ENCODE data around the gene PPCS. TPM values are rescaled to one million over a fixed set of nuclear protein-coding genes. Genes with fewer than 3 reads are reported as not detected.
"Not testable (repeated sequence)": the region's sequence is repeated elsewhere in the genome, so short reads cannot be mapped to it uniquely, and the experiment has no call there.

PPCS gene
- total RNA-seq, 1 donor from 2014 or later: 45.5 TPM

DNA sequence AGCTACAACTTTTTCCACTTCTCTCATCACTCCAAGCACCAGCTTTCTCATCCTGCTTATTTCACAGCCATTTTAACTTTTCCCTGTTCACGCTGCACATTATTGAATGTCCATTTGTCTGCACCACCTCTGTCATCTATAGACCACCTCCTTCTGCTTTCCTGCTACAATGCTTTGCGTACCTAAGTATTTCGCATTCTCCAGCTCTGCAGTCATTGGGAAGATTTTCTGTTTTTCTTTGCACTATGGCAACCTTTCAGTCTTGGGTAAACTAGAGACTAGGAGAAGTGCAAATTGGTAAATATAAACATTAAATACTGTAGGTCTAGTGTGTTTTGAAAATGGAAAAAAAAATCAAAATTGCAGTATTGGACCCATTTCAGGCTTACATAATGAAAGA, 7.6 kb downstream of the PPCS start:
- Mint-ChIP-seq H3K27ac (peak overlapping the region; percentile 80), H3K27me3 (no peaks in the 10 kb centered on the region), H3K9me3 (no peaks in the 10 kb centered on the region), H3K4me3 (peak overlapping the region; percentile 85), H3K4me1 (ENCODE audit: unreplicated experiment) (peaks cover 15% of the 10 kb centered on the region), H3K36me3 (peaks cover 7% of the 10 kb centered on the region)
- no peak for DNase-seq (ENCODE audit: extremely low spot score, unreplicated experiment)
- TF ChIP-seq, protein P1, sequence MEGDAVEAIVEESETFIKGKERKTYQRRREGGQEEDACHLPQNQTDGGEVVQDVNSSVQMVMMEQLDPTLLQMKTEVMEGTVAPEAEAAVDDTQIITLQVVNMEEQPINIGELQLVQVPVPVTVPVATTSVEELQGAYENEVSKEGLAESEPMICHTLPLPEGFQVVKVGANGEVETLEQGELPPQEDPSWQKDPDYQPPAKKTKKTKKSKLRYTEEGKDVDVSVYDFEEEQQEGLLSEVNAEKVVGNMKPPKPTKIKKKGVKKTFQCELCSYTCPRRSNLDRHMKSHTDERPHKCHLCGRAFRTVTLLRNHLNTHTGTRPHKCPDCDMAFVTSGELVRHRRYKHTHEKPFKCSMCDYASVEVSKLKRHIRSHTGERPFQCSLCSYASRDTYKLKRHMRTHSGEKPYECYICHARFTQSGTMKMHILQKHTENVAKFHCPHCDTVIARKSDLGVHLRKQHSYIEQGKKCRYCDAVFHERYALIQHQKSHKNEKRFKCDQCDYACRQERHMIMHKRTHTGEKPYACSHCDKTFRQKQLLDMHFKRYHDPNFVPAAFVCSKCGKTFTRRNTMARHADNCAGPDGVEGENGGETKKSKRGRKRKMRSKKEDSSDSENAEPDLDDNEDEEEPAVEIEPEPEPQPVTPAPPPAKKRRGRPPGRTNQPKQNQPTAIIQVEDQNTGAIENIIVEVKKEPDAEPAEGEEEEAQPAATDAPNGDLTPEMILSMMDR (conservative IDR thresholded peaks at IDR 0.05): no peak

- Mint-ChIP-seq H3K27me3 (no peaks in the 10 kb centered on the region), H3K9me3 (no peaks in the 10 kb centered on the region), H3K27ac (no peak overlapping the region), H3K4me3 (no peak overlapping the region), H3K36me3 (no peaks in the 10 kb centered on the region), H3K4me1 (ENCODE audit: unreplicated experiment) (peaks cover 11% of the 10 kb centered on the region)
- TF ChIP-seq, protein P1 (conservative IDR thresholded peaks at IDR 0.05): no peak
- no peak for DNase-seq (ENCODE audit: extremely low spot score, unreplicated experiment)
Observed at GRCh38 chr1:42466030-42466429, 9.7 kb downstream of the PPCS start.

GRCh38 chr1:42469727-42470126, 13.4 kb downstream of the PPCS start:
- H3K27me3 Mint-ChIP-seq: no peaks in the 10 kb centered on the region
- no peak overlapping the region for H3K27ac Mint-ChIP-seq
- no peak for DNase-seq (ENCODE audit: extremely low spot score, unreplicated experiment)

DNA sequence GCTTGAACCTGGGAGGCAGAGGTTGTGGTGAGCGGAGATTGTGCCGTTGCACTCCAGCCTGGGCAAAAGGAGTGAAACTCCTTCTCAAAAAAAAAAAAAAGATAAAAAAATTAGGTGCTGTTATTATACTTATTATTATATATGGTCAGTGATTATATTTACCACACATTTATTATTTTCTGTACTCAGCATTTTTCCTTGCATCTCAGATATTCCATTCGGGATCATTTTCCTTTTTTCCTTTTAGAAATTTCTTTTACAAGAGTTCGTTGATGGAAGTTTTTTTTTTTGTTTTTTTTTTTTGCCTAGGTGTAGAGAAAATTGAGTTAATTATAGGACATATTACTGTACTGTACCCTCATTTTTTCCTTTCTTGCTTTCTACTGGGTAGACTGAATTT, 20.3 kb downstream of the PPCS start:
- no peak overlapping the region for H3K27ac Mint-ChIP-seq
- TF ChIP-seq, protein P1 (conservative IDR thresholded peaks at IDR 0.05): no peak
- DNase-seq (ENCODE audit: extremely low spot score, unreplicated experiment): no peak
- H3K4me3 Mint-ChIP-seq: no peak overlapping the region
- no peaks in the 10 kb centered on the region for H3K4me1 Mint-ChIP-seq (ENCODE audit: unreplicated experiment)
- H3K36me3 Mint-ChIP-seq: peaks cover 9% of the 10 kb centered on the region
- H3K9me3 Mint-ChIP-seq: no peaks in the 10 kb centered on the region
- no peaks in the 10 kb centered on the region for H3K27me3 Mint-ChIP-seq

More at GRCh38 chr1:42469727-42470126, 13.4 kb downstream of the PPCS start:
- Mint-ChIP-seq H3K4me3 (no peak overlapping the region), H3K9me3 (no peaks in the 10 kb centered on the region), H3K36me3 (peaks cover 6% of the 10 kb centered on the region), H3K4me1 (ENCODE audit: unreplicated experiment) (no peaks in the 10 kb centered on the region)
- TF ChIP-seq, protein P1 (conservative IDR thresholded peaks at IDR 0.05): no peak

GRCh38 chr1:42477354-42477753, 21.0 kb downstream of the PPCS start:
- not testable (repeated sequence) for H3K4me3 Mint-ChIP-seq; H3K9me3 Mint-ChIP-seq; H3K27ac Mint-ChIP-seq; H3K27me3 Mint-ChIP-seq; DNase-seq (ENCODE audit: extremely low spot score, unreplicated experiment); H3K36me3 Mint-ChIP-seq; H3K4me1 Mint-ChIP-seq (ENCODE audit: unreplicated experiment)

DNA sequence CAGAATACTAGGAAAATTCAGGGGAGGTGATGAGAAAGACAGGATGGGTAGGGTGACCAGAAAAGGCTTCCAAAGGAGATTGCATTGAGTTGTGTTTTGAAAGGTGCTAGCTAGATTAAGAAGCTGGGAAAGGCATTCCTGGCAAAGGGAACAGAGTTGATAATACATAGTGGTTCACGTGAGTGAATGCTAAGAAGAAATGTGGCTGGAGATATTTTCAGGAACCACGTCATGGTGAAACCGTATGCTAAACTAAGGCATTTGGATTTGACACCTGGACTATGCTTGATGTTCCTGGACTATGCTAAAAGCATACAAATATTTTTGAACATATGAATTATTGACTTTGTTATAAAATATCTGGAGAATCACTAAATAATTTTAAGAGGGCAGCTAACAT, 21.4 kb downstream of the PPCS start:
- TF ChIP-seq, protein P1 (conservative IDR thresholded peaks at IDR 0.05): no peak
- Mint-ChIP-seq H3K9me3 (no peaks in the 10 kb centered on the region), H3K27me3 (no peaks in the 10 kb centered on the region), H3K4me1 (ENCODE audit: unreplicated experiment) (no peaks in the 10 kb centered on the region), H3K36me3 (peaks cover 9% of the 10 kb centered on the region), H3K4me3 (no peak overlapping the region), H3K27ac (no peak overlapping the region)
- DNase-seq (ENCODE audit: extremely low spot score, unreplicated experiment): no peak
